AG09309 (cell line): ENCODE results near the gene SIRPB1.

ENCODE experiments used
- DNase-seq: peaks from one replicate; pipeline ENCODE4 v3.0.0-alpha.2; 2010; ENCODE audit warnings: low read depth
- H3K4me3 ChIP-seq: 2 replicates; pipeline ENCODE4 v1.5.1; 2011; ENCODE audit warnings: mild to moderate bottlenecking, low read depth, low read length, moderate library complexity; ENCODE audit not compliant: control insufficient read depth
- CTCF ChIP-seq: IDR thresholded peaks from 2 replicates; pipeline ENCODE4 v1.5.1; 2011; ENCODE audit warnings: mild to moderate bottlenecking, low read depth, low read length, inconsistent platforms; ENCODE audit not compliant: insufficient read depth, control insufficient read depth; ENCODE audit errors: missing control alignments

Gene SIRPB1

GRCh38 chr20:1625083-1625690, 5.4 kb upstream of the SIRPB1 start:
- TF ChIP-seq CTCF = no peak
- H3K4me3 ChIP-seq = no peak overlapping the region
- DNase-seq = no peak

GRCh38 chr20:1623501-1624205, 3.8 kb upstream of the SIRPB1 start:
- DNase-seq = no peak
- TF ChIP-seq CTCF = no peak
- no peak overlapping the region for H3K4me3 ChIP-seq

- DNase-seq = no peak
- no peak overlapping the region for H3K4me3 ChIP-seq
- TF ChIP-seq CTCF = no peak
Observed at GRCh38 chr20:1622450-1622849, 2.6 kb upstream of the SIRPB1 start.

- H3K4me3 ChIP-seq = no peak overlapping the region
- no peak for TF ChIP-seq CTCF
- DNase-seq = no peak
Observed at GRCh38 chr20:1621316-1621715, 1.5 kb upstream of the SIRPB1 start.

- DNase-seq = no peak
- H3K4me3 ChIP-seq = no peak overlapping the region
- TF ChIP-seq CTCF = no peak
Observed at GRCh38 chr20:1618954-1619540, 762 bp downstream of the SIRPB1 start.

GRCh38 chr20:1618479-1618878, 1.3 kb downstream of the SIRPB1 start:
- TF ChIP-seq CTCF = no peak

More at GRCh38 chr20:1618479-1618878, 1.3 kb downstream of the SIRPB1 start:
- no peak for DNase-seq
- H3K4me3 ChIP-seq = no peak overlapping the region
